B cell (primary cell): ENCODE data around the gene ALG1.

Experiments
- CTCF ChIP-seq: fragments of 200-600 bp; IDR thresholded peaks from one replicate; pipeline ENCODE4 v1.8.0; 2022; ENCODE audit warnings: antibody characterized with exemption, mild to moderate bottlenecking
- EZH2 ChIP-seq: IDR thresholded peaks from 2 replicates; pipeline ENCODE4 v1.6.1; 2012; ENCODE audit warnings: borderline replicate concordance, low read depth, mild to moderate bottlenecking, moderate library complexity, low read length; ENCODE audit not compliant: insufficient read depth, poor library complexity, severe bottlenecking

- no peak for TF ChIP-seq CTCF
- no peak for TF ChIP-seq EZH2
These were observed 8.6 kb upstream of the ALG1 start for GRCh38 chr16:5062790-5063765.
